Panc1 (cell line): ENCODE measurements around the gene CRISP3. TPM values are rescaled to one million over a fixed set of nuclear protein-coding genes. Genes with fewer than 3 reads are reported as not detected.
"Not testable (repeated sequence)": the region's sequence is repeated elsewhere in the genome, so short reads cannot be mapped to it uniquely, and the experiment has no call there.

ENCODE experiments used
- ATAC-seq: fragments of 200-7000 bp; cut with Tn5 transposase; 2 replicates; pipeline ENCODE4 v1.9.1; 2020; ENCODE audit warnings: mild to moderate bottlenecking, moderate library complexity
- BruUV-seq: library from RNA; stranded (reverse); fragments of 400-500 nt; replicated peaks from 2 replicates; lab custom pipeline; 2021; lab: Mats Ljungman, UMichigan
- CTCF ChIA-PET: fragments of 300-600 bp; sonication (Branson Sonifier 250); formaldehyde crosslinking; loops from one replicate; lab custom pipeline; 2022; ENCODE audit warnings: antibody characterized with exemption; lab: Charles Lee
- POLR2A ChIA-PET: fragments of 300-600 bp; sonication (Branson Sonifier 250); formaldehyde crosslinking; loops from one replicate; lab custom pipeline; 2022; ENCODE audit warnings: antibody characterized with exemption; lab: Charles Lee
- DNase-seq: peaks from one replicate; pipeline ENCODE4 v3.0.0-alpha.2; 2010; ENCODE audit warnings: low read depth, low spot score
- H3K27ac ChIP-seq: 2 replicates; pipeline ENCODE4 v1.5.1; 2011; ENCODE audit warnings: mild to moderate bottlenecking, low read length, inconsistent platforms
- H3K27me3 ChIP-seq: fragments of 200-500 bp; sonication (Bioruptor generic); 2 replicates; pipeline ENCODE4 v1.6.0; 2014; ENCODE audit warnings: low read length, inconsistent platforms; ENCODE audit not compliant: control insufficient read depth, insufficient read depth
- H3K36me3 ChIP-seq: fragments of 200-500 bp; sonication (Bioruptor generic); 2 replicates; pipeline ENCODE4 v1.5.1; 2014; ENCODE audit warnings: inconsistent platforms, mild to moderate bottlenecking, low read length, moderate library complexity; ENCODE audit not compliant: control insufficient read depth, insufficient read depth
- H3K4me1 ChIP-seq: 2 replicates; pipeline ENCODE4 v1.5.1; 2011; ENCODE audit warnings: inconsistent platforms, mild to moderate bottlenecking, low read length, moderate library complexity; ENCODE audit not compliant: control insufficient read depth, insufficient read depth
- H3K4me3 ChIP-seq, 2 experiments: 2 replicates each; pipeline ENCODE4 v1.5.1; 2011 to 2012; ENCODE audit warnings: low read depth in 2 of 2, low read length in 2 of 2, mild to moderate bottlenecking in 2 of 2, inconsistent platforms in 1 of 2, moderate library complexity in 1 of 2
- H3K9me3 ChIP-seq: fragments of 200-500 bp; sonication (Bioruptor generic); 2 replicates; pipeline ENCODE4 v1.5.1; 2014; ENCODE audit warnings: low read depth, mild to moderate bottlenecking, inconsistent platforms, low read length, moderate library complexity; ENCODE audit not compliant: control insufficient read depth, insufficient read depth
- CTCF ChIP-seq: fragments of 450-650 bp; IDR thresholded peaks from 2 replicates; pipeline ENCODE4 v1.5.1; 2017; ENCODE audit warnings: mild to moderate bottlenecking
- POLR2AphosphoS5 ChIP-seq: IDR thresholded peaks from 2 replicates; pipeline ENCODE4 v1.6.1; 2012; ENCODE audit warnings: mild to moderate bottlenecking, low read depth, low read length, moderate library complexity
- SIN3A ChIP-seq: IDR thresholded peaks from 2 replicates; pipeline ENCODE4 v1.6.1; 2012; ENCODE audit warnings: low read depth, mild to moderate bottlenecking, low read length, moderate library complexity, borderline replicate concordance; ENCODE audit not compliant: insufficient read depth
- TCF7L2 ChIP-seq: IDR thresholded peaks from 2 replicates; pipeline ENCODE4 v1.6.1; 2011; ENCODE audit warnings: mild to moderate bottlenecking, low read depth, low read length, inconsistent platforms
- in situ Hi-C: cut with HindIII; loops from 2 replicates; pipeline ENCODE4 v1.10.0; 2016; ENCODE audit warnings: low sequenced_read_pairs, low pct_unique_long_range_greater_than_20kb
- intact Hi-C: fragments of 100-400 bp; cut with micrococcal nuclease; formaldehyde crosslinking; loops from one replicate; pipeline ENCODE4 v1.10.0; 2022; ENCODE audit not compliant: unreplicated experiment
- total RNA-seq: library from RNA; stranded (reverse); gene quantifications from one replicate; pipeline ENCODE4 v1.2.1, GENCODE V29; 2021; ENCODE audit not compliant: unreplicated experiment
- TF ChIP-seq, protein P1 (sequence below), 2 experiments: IDR thresholded peaks; 2 replicates each; pipeline ENCODE4 v1.6.1; 2011 to 2012; ENCODE audit warnings: low read depth in 2 of 2, control low read depth in 1 of 2, low read length in 1 of 2, mild to moderate bottlenecking in 1 of 2, moderate library complexity in 1 of 2; ENCODE audit not compliant: insufficient read depth in 1 of 2

Gene CRISP3
- total RNA-seq, 1 experiment from 2014 or later = not detected

DNA sequence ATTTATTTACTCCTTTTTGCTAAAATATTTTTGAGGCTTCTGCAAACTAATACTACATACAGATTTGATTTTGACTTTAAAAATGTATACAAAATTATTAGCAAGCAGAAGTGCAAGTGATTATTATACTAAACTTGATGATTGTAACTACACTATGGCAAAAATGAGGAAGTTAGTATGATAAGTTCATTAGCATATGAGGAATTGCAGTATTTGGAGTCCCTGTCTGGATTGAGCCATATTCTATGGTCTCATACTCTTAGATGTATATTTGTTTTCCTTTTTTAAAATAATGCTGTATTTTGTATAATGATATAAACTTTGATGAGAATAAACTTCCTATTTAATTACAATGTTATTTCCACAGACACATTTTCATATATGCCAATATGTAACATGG lies 13.9 kb downstream of the CRISP3 start:
- Histone ChIP-seq H3K36me3 (no peaks in the 10 kb centered on the region), H3K27me3 (no peaks in the 10 kb centered on the region), H3K27ac (no peak overlapping the region), H3K4me3 (no peak overlapping the region), H3K9me3 (no peaks in the 10 kb centered on the region), H3K4me1 (no peaks in the 10 kb centered on the region)
- DNase-seq = no peak
- in situ Hi-C loops = no loop called here
- no TSS peak for BruUV-seq
- no peak for ATAC-seq
- TF ChIP-seq, protein P1, sequence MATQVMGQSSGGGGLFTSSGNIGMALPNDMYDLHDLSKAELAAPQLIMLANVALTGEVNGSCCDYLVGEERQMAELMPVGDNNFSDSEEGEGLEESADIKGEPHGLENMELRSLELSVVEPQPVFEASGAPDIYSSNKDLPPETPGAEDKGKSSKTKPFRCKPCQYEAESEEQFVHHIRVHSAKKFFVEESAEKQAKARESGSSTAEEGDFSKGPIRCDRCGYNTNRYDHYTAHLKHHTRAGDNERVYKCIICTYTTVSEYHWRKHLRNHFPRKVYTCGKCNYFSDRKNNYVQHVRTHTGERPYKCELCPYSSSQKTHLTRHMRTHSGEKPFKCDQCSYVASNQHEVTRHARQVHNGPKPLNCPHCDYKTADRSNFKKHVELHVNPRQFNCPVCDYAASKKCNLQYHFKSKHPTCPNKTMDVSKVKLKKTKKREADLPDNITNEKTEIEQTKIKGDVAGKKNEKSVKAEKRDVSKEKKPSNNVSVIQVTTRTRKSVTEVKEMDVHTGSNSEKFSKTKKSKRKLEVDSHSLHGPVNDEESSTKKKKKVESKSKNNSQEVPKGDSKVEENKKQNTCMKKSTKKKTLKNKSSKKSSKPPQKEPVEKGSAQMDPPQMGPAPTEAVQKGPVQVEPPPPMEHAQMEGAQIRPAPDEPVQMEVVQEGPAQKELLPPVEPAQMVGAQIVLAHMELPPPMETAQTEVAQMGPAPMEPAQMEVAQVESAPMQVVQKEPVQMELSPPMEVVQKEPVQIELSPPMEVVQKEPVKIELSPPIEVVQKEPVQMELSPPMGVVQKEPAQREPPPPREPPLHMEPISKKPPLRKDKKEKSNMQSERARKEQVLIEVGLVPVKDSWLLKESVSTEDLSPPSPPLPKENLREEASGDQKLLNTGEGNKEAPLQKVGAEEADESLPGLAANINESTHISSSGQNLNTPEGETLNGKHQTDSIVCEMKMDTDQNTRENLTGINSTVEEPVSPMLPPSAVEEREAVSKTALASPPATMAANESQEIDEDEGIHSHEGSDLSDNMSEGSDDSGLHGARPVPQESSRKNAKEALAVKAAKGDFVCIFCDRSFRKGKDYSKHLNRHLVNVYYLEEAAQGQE (IDR thresholded peaks at IDR 0.05; ENCODE audit: insufficient read depth in 1 of 2, low read depth in 2 of 2, low read length in 1 of 2) = no peak
- TF ChIP-seq POLR2AphosphoS5 (no peak), CTCF (no peak), TCF7L2 (no peak), SIN3A (no peak)
- intact Hi-C loops = no loop called here
- POLR2A ChIA-PET = no interaction called here
- CTCF ChIA-PET = no interaction called here

- H3K4me3 ChIP-seq, ATAC-seq, H3K9me3 ChIP-seq, H3K27ac ChIP-seq, BruUV-seq, in situ Hi-C loops, intact Hi-C loops, H3K4me1 ChIP-seq, POLR2A ChIA-PET, H3K36me3 ChIP-seq, DNase-seq, CTCF ChIA-PET, H3K27me3 ChIP-seq: not testable (repeated sequence)
Observed at GRCh38 chr6:49723917-49724316, 20.3 kb downstream of the CRISP3 start.

GRCh38 chr6:49721297-49721696 lies 22.9 kb downstream of the CRISP3 start:
- Histone ChIP-seq H3K9me3 (no peaks in the 10 kb centered on the region; the same call in 1 of the 2 replicates), H3K27ac (no peak overlapping the region), H3K4me1 (no peaks in the 10 kb centered on the region), H3K4me3 (no peak overlapping the region), H3K27me3 (no peaks in the 10 kb centered on the region), H3K36me3 (no peaks in the 10 kb centered on the region)
- ChIA-PET POLR2A (no interaction called here), CTCF (no interaction called here)
- no peak for DNase-seq
- ATAC-seq = no peak
- TF ChIP-seq, protein P1 (IDR thresholded peaks at IDR 0.05; ENCODE audit: insufficient read depth in 1 of 2, low read depth in 2 of 2, low read length in 1 of 2) = no peak
- no peak for TF ChIP-seq CTCF
- no peak for TF ChIP-seq SIN3A
- no peak for TF ChIP-seq TCF7L2
- no peak for TF ChIP-seq POLR2AphosphoS5
- in situ Hi-C loops = no loop called here
- intact Hi-C loops = no loop called here
- no TSS peak for BruUV-seq
